Neural cell (in vitro differentiated cells): ENCODE data around the gene STPG2. TPM values are rescaled to one million over a fixed set of nuclear protein-coding genes. Genes with fewer than 3 reads are reported as not detected.

Experiments used
- H2AFZ ChIP-seq: fragments of 200-600, 300-800 bp; sonication (generic), shearing (Covaris generic); 2 replicates; pipeline ENCODE4 v1.6.0; 2014; ENCODE audit warnings: low read depth, mild to moderate bottlenecking, antibody characterized with exemption, low read length, moderate library complexity
- H3F3A ChIP-seq: fragments of 200-600 bp; shearing (Covaris generic); 2 replicates; pipeline ENCODE4 v1.6.1; 2016; ENCODE audit warnings: mild to moderate bottlenecking, moderate library complexity, mixed read lengths, antibody characterized with exemption, low read length; ENCODE audit not compliant: insufficient read depth, poor library complexity, severe bottlenecking
- H3K27ac ChIP-seq: fragments of 200-600, 300-800 bp; sonication (generic), shearing (Covaris generic); 2 replicates; pipeline ENCODE4 v1.5.1; 2014; ENCODE audit warnings: mild to moderate bottlenecking, low read length, moderate library complexity
- H3K27me3 ChIP-seq: fragments of 300-800, 200-600 bp; sonication (generic), shearing (Covaris generic); 2 replicates; pipeline ENCODE4 v1.6.0; 2014; ENCODE audit warnings: mild to moderate bottlenecking, low read depth, low read length, moderate library complexity; ENCODE audit not compliant: insufficient read depth
- H3K36me3 ChIP-seq: fragments of 300-800, 200-600 bp; sonication (generic), shearing (Covaris generic); 2 replicates; pipeline ENCODE4 v1.5.1; 2014; ENCODE audit warnings: mild to moderate bottlenecking, antibody characterized with exemption, low read length, moderate library complexity; ENCODE audit not compliant: insufficient read depth
- H3K4me2 ChIP-seq: fragments of 300-800, 200-600 bp; sonication (generic), shearing (Covaris generic); 2 replicates; pipeline ENCODE4 v1.6.0; 2014; ENCODE audit warnings: mild to moderate bottlenecking, low read length
- H3K4me3 ChIP-seq: fragments of 300-800, 200-600 bp; sonication (generic), shearing (Covaris generic); 2 replicates; pipeline ENCODE4 v1.5.1; 2014; ENCODE audit warnings: mild to moderate bottlenecking, low read length, moderate library complexity
- H3K79me2 ChIP-seq: fragments of 200-600 bp; shearing (Covaris generic); replicated peaks from 2 replicates; pipeline ENCODE4 v1.6.0; 2014; ENCODE audit warnings: mild to moderate bottlenecking, low read length, moderate library complexity; ENCODE audit not compliant: insufficient read depth
- H3K9ac ChIP-seq: fragments of 300-800, 200-600 bp; sonication (generic), shearing (Covaris generic); 2 replicates; pipeline ENCODE4 v1.6.1; 2016; ENCODE audit warnings: mild to moderate bottlenecking, low read length, mixed read lengths
- H3K9me2 ChIP-seq: fragments of 200-600 bp; shearing (Covaris generic); 2 replicates; pipeline ENCODE4 v1.6.1; 2016; ENCODE audit warnings: mild to moderate bottlenecking, low read length, mixed read lengths; ENCODE audit not compliant: insufficient read depth
- H3K9me3 ChIP-seq: fragments of 200-600, 300-800 bp; sonication (generic), shearing (Covaris generic); 2 replicates; pipeline ENCODE4 v1.6.1; 2016; ENCODE audit warnings: mild to moderate bottlenecking, mixed run types, low read length, moderate library complexity, mixed read lengths
- H4K20me1 ChIP-seq: fragments of 200-600 bp; shearing (Covaris generic); 2 replicates; pipeline ENCODE4 v1.6.1; 2016; ENCODE audit warnings: mild to moderate bottlenecking, mixed run types; ENCODE audit not compliant: insufficient read depth
- CTCF ChIP-seq: fragments of 450-650 bp; IDR thresholded peaks from 2 replicates; pipeline ENCODE4 v1.5.1; 2014; ENCODE audit warnings: antibody characterized with exemption, mild to moderate bottlenecking, moderate library complexity; ENCODE audit not compliant: poor library complexity, severe bottlenecking
- EP300 ChIP-seq: fragments of 450-650 bp; conservative IDR thresholded peaks from 2 replicates; pipeline ENCODE4 v1.6.1; 2014; ENCODE audit warnings: antibody characterized with exemption, mild to moderate bottlenecking, moderate library complexity; ENCODE audit not compliant: poor library complexity, severe bottlenecking
- EZH2 ChIP-seq: fragments of 200-600, 300-800 bp; shearing (Covaris generic), sonication (generic); IDR thresholded peaks from 2 replicates; pipeline ENCODE4 v1.6.1; 2014; ENCODE audit warnings: antibody characterized with exemption, low read length, borderline replicate concordance, mild to moderate bottlenecking; ENCODE audit not compliant: insufficient read depth, poor library complexity, severe bottlenecking
- MXI1 ChIP-seq: fragments of 450-650 bp; conservative IDR thresholded peaks from 2 replicates; pipeline ENCODE4 v1.6.1; 2014; ENCODE audit warnings: antibody characterized with exemption, mild to moderate bottlenecking; ENCODE audit not compliant: poor library complexity, severe bottlenecking
- POLR2AphosphoS5 ChIP-seq: IDR thresholded peaks from 2 replicates; pipeline ENCODE4 v1.6.1; 2012
- RAD21 ChIP-seq: fragments of 450-650 bp; conservative IDR thresholded peaks from 2 replicates; pipeline ENCODE4 v1.6.1; 2014; ENCODE audit warnings: antibody characterized with exemption, mild to moderate bottlenecking, moderate library complexity
- SMC3 ChIP-seq: fragments of 450-650 bp; conservative IDR thresholded peaks from 2 replicates; pipeline ENCODE4 v1.6.1; 2014; ENCODE audit warnings: antibody characterized with exemption, mild to moderate bottlenecking, moderate library complexity; ENCODE audit not compliant: poor library complexity
- TAF1 ChIP-seq: IDR thresholded peaks from 2 replicates; pipeline ENCODE4 v1.6.1; 2012; ENCODE audit warnings: low read depth
- polyA plus RNA-seq: library from polyadenylated mRNA; depleted of rRNA; stranded (reverse); fragments of >200 nt; gene quantifications from 2 replicates; pipeline ENCODE4 v1.2.3, GENCODE V29; 2014
- TF ChIP-seq, protein P1 (sequence below): IDR thresholded peaks from 2 replicates; pipeline ENCODE4 v1.6.1; 2012; ENCODE audit warnings: borderline replicate concordance

Gene STPG2
- polyA plus RNA-seq, 1 donor from 2014 or later, result not detected

DNA sequence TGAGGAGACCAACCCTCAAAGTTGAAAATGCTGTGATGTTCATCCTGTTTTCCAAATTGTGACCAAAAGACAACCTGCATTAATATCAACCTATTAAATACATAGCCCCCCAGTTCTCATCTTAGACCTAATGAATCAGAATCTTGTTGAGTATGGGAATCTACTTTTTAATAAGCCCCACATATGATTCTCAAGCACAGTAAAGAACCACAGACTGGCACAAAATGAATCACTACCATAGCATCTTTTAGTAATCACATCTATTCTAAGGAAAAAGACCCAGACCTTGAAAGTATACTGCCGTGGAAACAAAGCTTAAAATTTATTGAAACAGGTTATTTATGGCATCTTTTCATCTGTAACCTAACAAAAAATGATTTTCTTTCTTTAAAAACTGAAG lies 152.9 kb downstream of the STPG2 start:
- Histone ChIP-seq H3K27me3 (no peaks in the 10 kb centered on the region), H3K9me3 (no peaks in the 10 kb centered on the region), H3K4me2 (no peak overlapping the region), H3K27ac (no peak overlapping the region), H3K4me3 (no peak overlapping the region), H3K9me2 (no peaks in the 10 kb centered on the region), H4K20me1 (no peaks in the 10 kb centered on the region), H3K79me2 (no peaks in the 10 kb centered on the region), H3F3A (no peaks in the 10 kb centered on the region), H2AFZ (no peak overlapping the region), H3K36me3 (no peaks in the 10 kb centered on the region), H3K9ac (no peak overlapping the region)
- TF ChIP-seq MXI1, result no peak
- TF ChIP-seq RAD21, result no peak
- no peak for TF ChIP-seq EZH2
- TF ChIP-seq SMC3, result no peak
- TF ChIP-seq POLR2AphosphoS5, result no peak
- TF ChIP-seq, protein P1, sequence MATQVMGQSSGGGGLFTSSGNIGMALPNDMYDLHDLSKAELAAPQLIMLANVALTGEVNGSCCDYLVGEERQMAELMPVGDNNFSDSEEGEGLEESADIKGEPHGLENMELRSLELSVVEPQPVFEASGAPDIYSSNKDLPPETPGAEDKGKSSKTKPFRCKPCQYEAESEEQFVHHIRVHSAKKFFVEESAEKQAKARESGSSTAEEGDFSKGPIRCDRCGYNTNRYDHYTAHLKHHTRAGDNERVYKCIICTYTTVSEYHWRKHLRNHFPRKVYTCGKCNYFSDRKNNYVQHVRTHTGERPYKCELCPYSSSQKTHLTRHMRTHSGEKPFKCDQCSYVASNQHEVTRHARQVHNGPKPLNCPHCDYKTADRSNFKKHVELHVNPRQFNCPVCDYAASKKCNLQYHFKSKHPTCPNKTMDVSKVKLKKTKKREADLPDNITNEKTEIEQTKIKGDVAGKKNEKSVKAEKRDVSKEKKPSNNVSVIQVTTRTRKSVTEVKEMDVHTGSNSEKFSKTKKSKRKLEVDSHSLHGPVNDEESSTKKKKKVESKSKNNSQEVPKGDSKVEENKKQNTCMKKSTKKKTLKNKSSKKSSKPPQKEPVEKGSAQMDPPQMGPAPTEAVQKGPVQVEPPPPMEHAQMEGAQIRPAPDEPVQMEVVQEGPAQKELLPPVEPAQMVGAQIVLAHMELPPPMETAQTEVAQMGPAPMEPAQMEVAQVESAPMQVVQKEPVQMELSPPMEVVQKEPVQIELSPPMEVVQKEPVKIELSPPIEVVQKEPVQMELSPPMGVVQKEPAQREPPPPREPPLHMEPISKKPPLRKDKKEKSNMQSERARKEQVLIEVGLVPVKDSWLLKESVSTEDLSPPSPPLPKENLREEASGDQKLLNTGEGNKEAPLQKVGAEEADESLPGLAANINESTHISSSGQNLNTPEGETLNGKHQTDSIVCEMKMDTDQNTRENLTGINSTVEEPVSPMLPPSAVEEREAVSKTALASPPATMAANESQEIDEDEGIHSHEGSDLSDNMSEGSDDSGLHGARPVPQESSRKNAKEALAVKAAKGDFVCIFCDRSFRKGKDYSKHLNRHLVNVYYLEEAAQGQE, result no peak
- TF ChIP-seq EP300, result no peak
- no peak for TF ChIP-seq TAF1
- TF ChIP-seq CTCF, result no peak

- H4K20me1 ChIP-seq, result no peaks in the 10 kb centered on the region
- H3K9me3 ChIP-seq, result no peaks in the 10 kb centered on the region
- TF ChIP-seq CTCF, result peak; percentile 79
- peak; percentile 87 for TF ChIP-seq RAD21
- no peak for TF ChIP-seq EP300
- TF ChIP-seq SMC3, result peak; percentile 76
- H2AFZ ChIP-seq, result no peak overlapping the region
- no peaks in the 10 kb centered on the region for H3F3A ChIP-seq
- no peak overlapping the region for H3K4me2 ChIP-seq
- H3K36me3 ChIP-seq, result no peaks in the 10 kb centered on the region
- H3K27me3 ChIP-seq, result no peaks in the 10 kb centered on the region
- no peak overlapping the region for H3K27ac ChIP-seq
- no peaks in the 10 kb centered on the region for H3K9me2 ChIP-seq
- H3K9ac ChIP-seq, result no peak overlapping the region
- H3K79me2 ChIP-seq, result no peaks in the 10 kb centered on the region
- H3K4me3 ChIP-seq, result no peak overlapping the region
Measured at GRCh38 chr4:97987019-97987648, 156.1 kb downstream of the STPG2 start.
